NOMO-1 treated with dmso at 0.1 percent for 144 hours (cell line): Measurements from ENCODE around the gene PCID2.
"Not testable (repeated sequence)": the region's sequence is repeated elsewhere in the genome, so short reads cannot be mapped to it uniquely, and the experiment has no call there.

Experiments
- DNase-seq: peaks from one replicate; lab custom pipeline; 2025; ENCODE audit not compliant: unreplicated experiment; lab: John Stamatoyannopoulos, UW

Gene PCID2

GRCh38 chr13:113208421-113209335 is at the start of gene PCID2:
Gene PCID2, minus strand, starts transcription at chr13:113208669. Its CDS starts 35 bp downstream, at chr13:113208634.
- DNase-seq = peak; percentile 66

GRCh38 chr13:113257908-113258307 is 49.4 kb upstream of the PCID2 start:
- DNase-seq = not testable (repeated sequence)

- DNase-seq = no peak
These were observed 44.1 kb upstream of the PCID2 start for GRCh38 chr13:113252516-113253095.

- no peak for DNase-seq
These were observed 37.7 kb upstream of the PCID2 start for GRCh38 chr13:113245849-113246796.

- no peak for DNase-seq
These were observed 35.4 kb upstream of the PCID2 start for GRCh38 chr13:113243847-113244246.

GRCh38 chr13:113241623-113242022 is 33.2 kb upstream of the PCID2 start:
- not testable (repeated sequence) for DNase-seq

- no peak for DNase-seq
These were observed 31.5 kb upstream of the PCID2 start for GRCh38 chr13:113239986-113240385.

GRCh38 chr13:113239357-113239756 is 30.9 kb upstream of the PCID2 start:
- no peak for DNase-seq

GRCh38 chr13:113238536-113238935 is 30.1 kb upstream of the PCID2 start:
- no peak for DNase-seq

GRCh38 chr13:113233101-113233500 is 24.6 kb upstream of the PCID2 start:
- DNase-seq = no peak

- no peak for DNase-seq
These were observed 23.9 kb upstream of the PCID2 start for GRCh38 chr13:113232208-113233003.

- no peak for DNase-seq
These were observed 23.1 kb upstream of the PCID2 start for GRCh38 chr13:113231306-113232207.

GRCh38 chr13:113229791-113230190 is 21.3 kb upstream of the PCID2 start:
- DNase-seq = no peak

- DNase-seq = no peak
These were observed 20.7 kb upstream of the PCID2 start for GRCh38 chr13:113229161-113229560.

- DNase-seq = no peak
These were observed 18.5 kb upstream of the PCID2 start for GRCh38 chr13:113226873-113227450.

GRCh38 chr13:113225515-113225914 is 17.0 kb upstream of the PCID2 start:
- no peak for DNase-seq

- DNase-seq = no peak
These were observed 16.0 kb upstream of the PCID2 start for GRCh38 chr13:113224486-113224885.

GRCh38 chr13:113223070-113223469 is 14.6 kb upstream of the PCID2 start:
- DNase-seq = no peak

- no peak for DNase-seq
These were observed 12.4 kb upstream of the PCID2 start for GRCh38 chr13:113220877-113221276.
